NB4 (cell line): Measurements from ENCODE around the gene INTS15.

ENCODE experiments used
- CTCF ChIP-seq: IDR thresholded peaks from one replicate; pipeline ENCODE4 v1.5.1; 2012; ENCODE audit warnings: low read depth, low read length
- MAX ChIP-seq: IDR thresholded peaks from 2 replicates; pipeline ENCODE4 v1.6.1; 2011; ENCODE audit warnings: low read depth, low read length
- POLR2A ChIP-seq: IDR thresholded peaks from 2 replicates; pipeline ENCODE4 v1.6.1; 2011; ENCODE audit warnings: mild to moderate bottlenecking; ENCODE audit not compliant: insufficient read length; ENCODE audit errors: extremely low read depth

- peak; percentile 56 for TF ChIP-seq CTCF
- TF ChIP-seq POLR2A: peak; percentile 82
- peak; percentile 64 for TF ChIP-seq MAX
These were observed at the start of gene INTS15 for GRCh38 chr7:6589829-6590644.
